ENCODE results near the gene DYDC1. TPM values are rescaled to one million over a fixed set of nuclear protein-coding genes. Genes with fewer than 3 reads are reported as not detected.

DYDC1 gene
- total and polyA plus RNA-seq, 11 donors: not detected

- Histone ChIP-seq H3K27me3 (peaks cover 2 to 17% (median 4%) of the 10 kb centered on the region in 9 donors), H3K4me3 (no peak overlapping the region), H3K27ac (no peak overlapping the region), H3K9me3 (no peaks in the 10 kb centered on the region), H3K4me1 (peaks cover 0 to 2% (median under 1%) of the 10 kb centered on the region in 12 donors), H3K36me3 (no peaks in the 10 kb centered on the region)
- intact Hi-C loops (cut with DNase I): no loop called here
- ATAC-seq (no peak), DNase-seq (no peak)
- WGBS, 4 donors: 90 to 93% (median 91%) methylated on average over 3 of the region's 3 CpGs
- TF ChIP-seq CTCF (IDR thresholded peaks at IDR 0.05) (no peak), POLR2A (IDR thresholded peaks at IDR 0.05) (no peak)
Observed at GRCh38 chr10:80351220-80351619, 5.3 kb downstream of the DYDC1 start.

- intact Hi-C loops (cut with DNase I): no loop called here
- 65 to 82% (median 79%) methylated on average over 3 of the region's 3 CpGs for WGBS, 4 donors
- H3K27me3 ChIP-seq: peaks cover 0 to 11% (median 3%) of the 10 kb centered on the region in 9 donors
Observed at GRCh38 chr10:80350251-80350650, 6.3 kb downstream of the DYDC1 start.

GRCh38 chr10:80344912-80345311 lies 11.6 kb downstream of the DYDC1 start:
- 66 to 74% (median 69%) methylated on average over 2 of the region's 2 CpGs for WGBS, 4 donors
- Histone ChIP-seq H3K27me3 (peaks cover 0 to 3% (median 0%) of the 10 kb centered on the region in 9 donors), H3K27ac (no peak overlapping the region), H3K4me1 (no peaks in the 10 kb centered on the region), H3K9me3 (no peaks in the 10 kb centered on the region), H3K4me3 (peak overlapping the region in 1 of 12 donors; percentile 14), H3K36me3 (no peaks in the 10 kb centered on the region)
- ATAC-seq: no peak
- DNase-seq: no peak
- intact Hi-C loops (cut with DNase I): no loop called here
- TF ChIP-seq CTCF (IDR thresholded peaks at IDR 0.05) (no peak), POLR2A (IDR thresholded peaks at IDR 0.05) (no peak)

More at GRCh38 chr10:80350251-80350650, 6.3 kb downstream of the DYDC1 start:
- ATAC-seq (no peak), DNase-seq (no peak)
- H3K36me3 ChIP-seq: no peaks in the 10 kb centered on the region
- no peaks in the 10 kb centered on the region for H3K4me1 ChIP-seq
- no peak overlapping the region for H3K4me3 ChIP-seq
- H3K9me3 ChIP-seq: no peaks in the 10 kb centered on the region
- TF ChIP-seq CTCF (IDR thresholded peaks at IDR 0.05): no peak
- no peak for TF ChIP-seq POLR2A (IDR thresholded peaks at IDR 0.05)
- no peak overlapping the region for H3K27ac ChIP-seq

GRCh38 chr10:80344276-80344675 lies 12.3 kb downstream of the DYDC1 start:
- ATAC-seq (no peak), DNase-seq (no peak)
- Histone ChIP-seq H3K27ac (no peak overlapping the region), H3K4me1 (no peaks in the 10 kb centered on the region), H3K36me3 (no peaks in the 10 kb centered on the region), H3K27me3 (peaks cover 0 to 3% (median 0%) of the 10 kb centered on the region in 9 donors), H3K9me3 (no peaks in the 10 kb centered on the region), H3K4me3 (peak overlapping the region in 1 of 12 donors; percentile 14)
- intact Hi-C loops (cut with DNase I): no loop called here
- WGBS, 4 donors: 52 to 61% (median 57%) methylated on average over 1 of the region's 1 CpG
- TF ChIP-seq POLR2A (IDR thresholded peaks at IDR 0.05) (no peak), CTCF (IDR thresholded peaks at IDR 0.05) (no peak)

Measured in heart left ventricle (tissue), 16 donors.